Prostate gland (tissue), 2 donors: Measurements from ENCODE around the gene PALLD.

ENCODE experiments used
- CTCF ChIP-seq, 4 experiments: fragments of 200-600 bp in 2 of 4; fragments of 450-650 bp in 2 of 4; sonication (generic) in 2 of 4; IDR thresholded peaks; 1 replicate in 3 of 4; 2 replicates in 1 of 4; pipeline ENCODE4 v1.5.1; 2016 to 2019; ENCODE audit warnings: antibody characterized with exemption in 4 of 4, mild to moderate bottlenecking in 2 of 4, moderate library complexity in 2 of 4
- POLR2A ChIP-seq: fragments of 450-650 bp; IDR thresholded peaks from one replicate; pipeline ENCODE4 v1.6.1; 2016; ENCODE audit warnings: antibody characterized with exemption, mild to moderate bottlenecking
- POLR2AphosphoS5 ChIP-seq: sonication (generic); formaldehyde crosslinking; IDR thresholded peaks from one replicate; pipeline ENCODE4 v1.6.1; 2017; ENCODE audit warnings: antibody characterized with exemption

GRCh38 chr4:168485156-168485910, 11.5 kb upstream of the PALLD start:
- TF ChIP-seq POLR2A = no peak
- no peak for TF ChIP-seq POLR2AphosphoS5
- TF ChIP-seq CTCF (IDR thresholded peaks at IDR 0.05) = no peak
